Neural cell (in vitro differentiated cells): ENCODE data around the gene PRELID2.

Experiments used
- CTCF ChIP-seq: fragments of 450-650 bp; IDR thresholded peaks from 2 replicates; pipeline ENCODE4 v1.5.1; 2014; ENCODE audit warnings: antibody characterized with exemption, mild to moderate bottlenecking, moderate library complexity; ENCODE audit not compliant: poor library complexity, severe bottlenecking
- POLR2AphosphoS5 ChIP-seq: IDR thresholded peaks from 2 replicates; pipeline ENCODE4 v1.6.1; 2012
- RAD21 ChIP-seq: fragments of 450-650 bp; conservative IDR thresholded peaks from 2 replicates; pipeline ENCODE4 v1.6.1; 2014; ENCODE audit warnings: antibody characterized with exemption, mild to moderate bottlenecking, moderate library complexity

DNA sequence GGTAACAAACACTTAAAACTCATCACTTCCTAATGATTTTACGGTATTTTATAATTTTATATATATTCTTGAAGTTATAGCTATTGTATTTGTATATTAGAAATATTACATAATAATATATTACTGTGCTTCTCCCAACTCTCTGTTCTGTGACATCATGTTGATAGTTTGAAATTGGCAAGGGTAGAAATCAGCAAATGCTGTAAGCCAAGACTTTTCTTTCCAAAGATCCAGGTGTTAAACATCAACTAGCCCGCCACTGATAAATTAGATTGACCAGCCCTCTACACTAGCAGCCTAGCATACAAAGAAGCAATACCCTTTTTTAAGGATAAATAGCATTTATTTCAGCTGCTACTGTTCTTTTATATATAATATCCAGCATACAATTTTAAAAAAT, 122.9 kb downstream of the PRELID2 start:
- TF ChIP-seq CTCF: no peak
- no peak for TF ChIP-seq RAD21
- TF ChIP-seq POLR2AphosphoS5: no peak
